NCI-H2227 treated with DMSO at 0.1 percent for 48 hours (cell line): ENCODE results near the gene RHBG.
"Not testable (repeated sequence)": the region's sequence is repeated elsewhere in the genome, so short reads cannot be mapped to it uniquely, and the experiment has no call there.

ENCODE experiments used
- DNase-seq: peaks from one replicate; lab custom pipeline; 2025; lab: John Stamatoyannopoulos, UW

RHBG gene

GRCh38 chr1:156360534-156360933 lies 8.5 kb upstream of the RHBG start:
- DNase-seq = no peak

GRCh38 chr1:156365754-156366153 lies 3.3 kb upstream of the RHBG start:
- no peak for DNase-seq

GRCh38 chr1:156366378-156367166 lies 2.4 kb upstream of the RHBG start:
- no peak for DNase-seq

- DNase-seq = no peak
Measured at GRCh38 chr1:156367383-156368156, 1.4 kb upstream of the RHBG start.

- no peak for DNase-seq
Measured at GRCh38 chr1:156368157-156368658, 803 bp upstream of the RHBG start.

- not testable (repeated sequence) for DNase-seq
Measured at GRCh38 chr1:156369685-156370286, 775 bp downstream of the RHBG start.

GRCh38 chr1:156371553-156372264 lies 2.7 kb downstream of the RHBG start:
- DNase-seq = no peak

- DNase-seq = no peak
Measured at GRCh38 chr1:156372265-156372586, 3.2 kb downstream of the RHBG start.

GRCh38 chr1:156372876-156373275 lies 3.9 kb downstream of the RHBG start:
- DNase-seq = no peak

- no peak for DNase-seq
Measured at GRCh38 chr1:156373546-156373945, 4.5 kb downstream of the RHBG start.

GRCh38 chr1:156376146-156376545 lies 7.1 kb downstream of the RHBG start:
- DNase-seq = no peak

- DNase-seq = no peak
Measured at GRCh38 chr1:156376958-156377919, 8.2 kb downstream of the RHBG start.

GRCh38 chr1:156378557-156378956 lies 9.5 kb downstream of the RHBG start:
- no peak for DNase-seq

GRCh38 chr1:156379420-156380165 lies 10.6 kb downstream of the RHBG start:
- DNase-seq = no peak

GRCh38 chr1:156382561-156382960 lies 13.6 kb downstream of the RHBG start:
- DNase-seq = no peak

GRCh38 chr1:156383023-156383422 lies 14.0 kb downstream of the RHBG start:
- peak; percentile 63 for DNase-seq

GRCh38 chr1:156384007-156384406 lies 15.0 kb downstream of the RHBG start:
- no peak for DNase-seq

- DNase-seq = no peak
Measured at GRCh38 chr1:156384658-156385057, 15.6 kb downstream of the RHBG start.

GRCh38 chr1:156385534-156386031 lies 16.6 kb downstream of the RHBG start:
- DNase-seq = peak; percentile 70
